IgD-negative memory B cell (primary cell): Measurements from ENCODE around the gene PRSS21. TPM values are rescaled to one million over a fixed set of nuclear protein-coding genes. Genes with fewer than 3 reads are reported as not detected.

Source experiments
- H3K27ac Mint-ChIP-seq, 3 donors: one replicate each; pipeline ENCODE4 v1.8.0; 2020 to 2022; ENCODE audit warnings: mild to moderate bottlenecking in 3 of 3, mixed read lengths in 3 of 3, moderate library complexity in 1 of 3
- H3K27me3 Mint-ChIP-seq: one replicate; pipeline ENCODE4 v1.8.0; 2021; ENCODE audit warnings: mixed read lengths
- H3K36me3 Mint-ChIP-seq: one replicate; pipeline ENCODE4 v1.8.0; 2020; ENCODE audit warnings: mild to moderate bottlenecking, mixed read lengths
- H3K4me1 Mint-ChIP-seq, 3 donors: one replicate each; pipeline ENCODE4 v1.8.0; 2020 to 2022; ENCODE audit warnings: mixed read lengths in 3 of 3, mild to moderate bottlenecking in 1 of 3
- H3K4me3 Mint-ChIP-seq, 4 donors: one replicate each; pipeline ENCODE4 v1.8.0; 2020 to 2022; ENCODE audit warnings: mild to moderate bottlenecking in 4 of 4, mixed read lengths in 4 of 4, moderate library complexity in 3 of 4
- H3K9me3 Mint-ChIP-seq, 3 donors: one replicate each; pipeline ENCODE4 v1.8.0; 2020 to 2021; ENCODE audit warnings: mixed read lengths in 3 of 3, mild to moderate bottlenecking in 1 of 3
- polyA plus RNA-seq: library from polyadenylated mRNA; unstranded; fragments of 300-500 nt; fragmentation: Illumina TruSeq; gene quantifications from one replicate; pipeline ENCODE4 v1.2.3, GENCODE V29; 2021

The PRSS21 gene
- polyA plus RNA-seq, 1 donor from 2014 or later: 10.4 TPM

DNA sequence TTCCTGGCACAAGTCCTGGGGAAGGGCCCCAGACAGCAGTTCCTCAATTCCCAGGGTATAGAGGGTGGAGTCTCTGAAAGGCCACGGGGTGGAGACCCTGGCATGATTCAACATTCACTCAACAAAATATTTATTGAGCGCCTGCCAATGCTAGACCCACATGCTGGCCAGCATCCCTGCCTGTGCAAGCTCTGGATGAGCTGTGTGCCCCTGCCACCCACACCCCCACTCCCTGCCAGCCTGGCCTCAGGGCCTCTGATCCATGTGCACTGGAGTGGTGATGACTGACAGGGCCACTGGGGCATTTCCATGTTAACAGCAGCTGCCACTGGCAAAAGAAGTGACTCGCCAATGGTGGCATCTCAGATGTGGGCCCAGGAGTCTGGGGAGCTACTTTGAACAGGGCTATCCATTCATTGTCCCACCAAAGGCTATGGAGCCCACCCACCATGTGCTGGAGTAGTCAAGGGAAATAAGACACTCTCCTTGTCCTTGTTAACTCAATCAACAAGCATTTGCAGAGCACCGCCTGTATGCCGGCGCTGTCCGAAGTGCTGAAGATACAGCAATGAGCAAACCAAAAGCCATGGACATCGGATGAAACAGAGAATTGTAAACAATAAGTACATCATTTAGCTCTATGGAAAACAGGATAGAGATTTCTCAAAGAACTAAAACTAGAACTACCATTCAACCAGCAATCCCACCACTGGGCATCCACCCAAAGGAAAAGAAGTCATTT, 44.0 kb downstream of the PRSS21 start:
- Mint-ChIP-seq H3K27me3 (peaks cover 20% of the 10 kb centered on the region), H3K27ac (no peak overlapping the region), H3K4me3 (no peak overlapping the region)

DNA sequence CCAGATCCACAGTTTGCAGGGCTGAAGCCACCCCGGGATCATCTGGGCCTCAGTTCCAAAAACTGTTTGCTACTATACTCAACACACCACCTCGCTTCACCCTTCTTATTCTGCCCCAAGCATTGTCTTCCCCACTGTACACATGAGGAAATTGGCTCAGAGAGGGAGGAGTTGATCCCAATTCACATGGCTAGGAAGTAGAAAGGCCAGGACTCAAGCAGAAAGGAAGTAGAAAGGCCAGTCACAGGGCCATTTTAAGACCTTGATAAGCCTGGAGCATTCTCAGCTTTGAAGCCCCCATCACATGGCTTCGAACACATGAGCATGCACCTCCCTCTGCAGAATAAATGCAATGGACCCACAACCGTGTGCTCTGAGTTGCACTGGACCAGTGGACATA, 48.6 kb downstream of the PRSS21 start:
- Mint-ChIP-seq H3K4me1 (peaks cover 3 to 8% (median 5%) of the 10 kb centered on the region in 3 donors), H3K27ac (no peak overlapping the region), H3K36me3 (no peaks in the 10 kb centered on the region), H3K27me3 (peaks cover 7% of the 10 kb centered on the region), H3K4me3 (peak overlapping the region in 1 of 4 donors; percentile 61), H3K9me3 (peaks cover 0 to 4% (median 0%) of the 10 kb centered on the region in 3 donors)

More for the DNA sequence above, 44.0 kb downstream of the PRSS21 start:
- H3K4me1 Mint-ChIP-seq: peaks cover 0 to 3% (median 3%) of the 10 kb centered on the region in 3 donors
- peaks cover 0 to 4% (median 0%) of the 10 kb centered on the region in 3 donors for H3K9me3 Mint-ChIP-seq
- H3K36me3 Mint-ChIP-seq: no peaks in the 10 kb centered on the region

DNA sequence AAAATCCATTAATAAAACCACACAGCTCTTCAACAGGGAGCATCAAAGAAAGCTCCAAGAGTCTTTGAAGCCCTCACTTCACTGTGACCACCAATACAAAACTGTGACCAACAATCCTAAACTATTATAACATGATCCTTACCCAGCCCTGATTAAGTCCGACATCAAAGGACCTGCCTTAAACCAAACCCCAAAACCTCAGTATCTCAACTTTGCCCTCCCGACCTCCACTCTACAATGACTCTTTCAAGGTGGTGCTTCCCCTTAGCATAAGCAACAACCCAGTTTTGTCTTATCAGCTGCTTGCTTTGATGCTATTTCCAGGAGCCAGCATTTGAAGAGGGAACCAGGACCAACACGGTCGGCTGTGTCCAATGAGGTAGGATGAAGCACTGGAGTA, 49.4 kb downstream of the PRSS21 start:
- no peak overlapping the region for H3K27ac Mint-ChIP-seq
- H3K36me3 Mint-ChIP-seq: no peaks in the 10 kb centered on the region
- H3K4me3 Mint-ChIP-seq: peak overlapping the region in 2 of 4 donors; percentile 42 to 61
- H3K9me3 Mint-ChIP-seq: no peaks in the 10 kb centered on the region
- H3K4me1 Mint-ChIP-seq: peaks cover 3 to 8% (median 5%) of the 10 kb centered on the region in 3 donors
- H3K27me3 Mint-ChIP-seq: peaks cover 3% of the 10 kb centered on the region

DNA sequence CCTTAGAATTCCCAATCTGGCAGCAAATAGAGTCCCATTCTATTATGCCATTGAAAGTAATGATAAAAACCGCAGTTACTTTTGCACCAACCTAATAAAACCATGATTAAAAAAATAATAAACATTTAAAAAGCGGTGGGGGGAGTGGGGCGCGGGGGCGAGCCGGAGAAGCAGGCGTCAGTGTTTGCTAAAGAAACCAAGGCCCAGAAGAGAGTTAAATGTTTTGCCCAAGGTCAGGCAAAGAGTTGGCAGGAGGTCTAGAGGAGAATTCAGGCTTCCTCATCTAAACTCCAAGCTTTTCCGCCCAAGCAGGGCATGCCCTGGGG, 50.6 kb downstream of the PRSS21 start:
- Mint-ChIP-seq H3K27ac (peak overlapping the region in 2 of 3 donors; percentile 74 to 92), H3K36me3 (no peaks in the 10 kb centered on the region)

DNA sequence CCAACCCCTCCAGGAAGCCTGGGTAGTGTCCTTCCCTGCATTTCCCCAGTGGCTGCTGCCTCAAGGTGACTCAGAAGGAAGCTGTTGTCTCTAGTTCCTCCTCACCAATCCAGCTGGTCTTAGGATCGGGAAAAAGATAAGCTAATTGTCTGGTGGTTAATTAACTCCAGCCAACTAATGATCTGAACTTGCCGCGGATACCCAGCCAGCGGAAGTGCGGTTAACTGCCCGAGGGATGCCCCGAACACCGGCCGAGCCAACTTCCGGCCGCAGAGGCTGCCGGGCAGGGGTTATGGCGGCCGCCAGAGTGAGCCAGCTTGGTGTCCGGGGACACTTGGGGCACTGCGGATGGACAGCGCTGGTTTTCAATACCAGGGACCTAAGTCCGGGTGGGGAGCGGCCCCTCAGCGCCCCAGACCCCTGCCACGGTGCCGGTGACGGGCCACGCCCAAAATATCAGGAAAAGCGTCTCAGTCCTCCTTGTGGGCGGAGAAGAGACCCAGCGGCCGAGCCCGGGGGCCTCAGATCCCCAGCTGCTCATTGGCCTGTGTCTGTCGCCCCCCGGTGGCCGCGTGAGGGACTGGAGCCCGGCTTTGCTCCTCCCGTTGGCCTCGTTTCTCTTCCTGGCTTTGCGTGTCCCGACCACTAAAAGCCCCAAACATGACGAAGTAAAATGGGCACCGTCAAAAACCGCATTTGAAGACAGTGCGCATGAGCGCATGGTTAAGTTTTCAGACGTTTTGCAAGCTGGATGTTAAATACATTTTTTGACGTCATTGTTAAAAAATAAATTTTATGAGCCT, 51.2 kb downstream of the PRSS21 start:
- H3K36me3 Mint-ChIP-seq: no peaks in the 10 kb centered on the region
- H3K27ac Mint-ChIP-seq: peak overlapping the region; percentile 74 to 92 (median 91)
- peak overlapping the region; percentile 86 to 96 (median 90) for H3K4me3 Mint-ChIP-seq
- no peaks in the 10 kb centered on the region for H3K9me3 Mint-ChIP-seq
- H3K4me1 Mint-ChIP-seq: peaks cover 3 to 8% (median 5%) of the 10 kb centered on the region in 3 donors
- peaks cover 1% of the 10 kb centered on the region for H3K27me3 Mint-ChIP-seq

More for the DNA sequence above, 50.6 kb downstream of the PRSS21 start:
- Mint-ChIP-seq H3K4me1 (peaks cover 3 to 8% (median 5%) of the 10 kb centered on the region in 3 donors), H3K9me3 (no peaks in the 10 kb centered on the region), H3K4me3 (peak overlapping the region; percentile 86 to 96 (median 90)), H3K27me3 (peaks cover 1% of the 10 kb centered on the region)

Other genes with a start within 250 kb of the PRSS21 start
- gene KCTD5, start 134.7 kb upstream of the PRSS21 start, polyA plus RNA-seq: 24.9 TPM
- gene PRSS27, start 97.0 kb upstream of the PRSS21 start, polyA plus RNA-seq: not detected
- gene SRRM2, start 64.6 kb upstream of the PRSS21 start, polyA plus RNA-seq: 159 TPM
- 262 TPM for gene ELOB, start 40.0 kb upstream of the PRSS21 start, polyA plus RNA-seq
- not detected for gene PRSS33, start 29.7 kb upstream of the PRSS21 start, polyA plus RNA-seq
- gene PRSS41, start 18.8 kb upstream of the PRSS21 start, polyA plus RNA-seq: not detected
- gene ZG16B, start 13.1 kb downstream of the PRSS21 start, polyA plus RNA-seq: not detected
- gene PRSS22, start 40.9 kb downstream of the PRSS21 start, polyA plus RNA-seq: not detected
- gene FLYWCH2, start 66.0 kb downstream of the PRSS21 start, polyA plus RNA-seq: 20.8 TPM
- gene FLYWCH1, start 94.7 kb downstream of the PRSS21 start, polyA plus RNA-seq: 14.8 TPM
- 1.5 TPM for gene KREMEN2, start 147.0 kb downstream of the PRSS21 start, polyA plus RNA-seq
- 1.9 TPM for gene PAQR4, start 152.1 kb downstream of the PRSS21 start, polyA plus RNA-seq
- 1.4 TPM for gene PKMYT1, start 163.2 kb downstream of the PRSS21 start, polyA plus RNA-seq
- not detected for gene CLDN9, start 195.7 kb downstream of the PRSS21 start, polyA plus RNA-seq
- not detected for gene CLDN6, start 200.9 kb downstream of the PRSS21 start, polyA plus RNA-seq
- gene TNFRSF12A, start 203.1 kb downstream of the PRSS21 start, polyA plus RNA-seq: 0.31 TPM
- 26.2 TPM for gene HCFC1R1, start 206.7 kb downstream of the PRSS21 start, polyA plus RNA-seq
- gene THOC6, start 206.8 kb downstream of the PRSS21 start, polyA plus RNA-seq: 48.2 TPM
- gene BICDL2, start 219.7 kb downstream of the PRSS21 start, polyA plus RNA-seq: not detected
- gene MMP25, start 229.3 kb downstream of the PRSS21 start, polyA plus RNA-seq: 0.40 TPM
- 59.8 TPM for gene IL32, start 248.4 kb downstream of the PRSS21 start, polyA plus RNA-seq